GM19438 (cell line): Measurements from ENCODE around the gene METTL6.
A peak's percentile ranks its signal among the peaks of the same experiment; 100 is the strongest.
"Not testable (repeated sequence)": the region's sequence is repeated elsewhere in the genome, so short reads cannot be mapped to it uniquely, and the experiment has no call there.

Source experiments
- ATAC-seq: cut with Tn5 transposase; IDR thresholded peaks from one replicate; pipeline ENCODE4 v1.9.1; 2021; ENCODE audit warnings: low read depth; ENCODE audit not compliant: unreplicated experiment

The METTL6 gene

GRCh38 chr3:15427182-15427880 lies at the start of gene METTL6, which contains the start of gene EAF1:
TSS of gene METTL6 (minus strand) at chr3:15427544. CDS start at chr3:15426511, 1,033 bp downstream.
TSS of gene EAF1 (plus strand) at chr3:15427598. CDS start at chr3:15427780, 182 bp downstream.
- peak; percentile 95 for ATAC-seq

GRCh38 chr3:15476378-15476777 lies 49.0 kb upstream of the METTL6 start:
- ATAC-seq: no peak

GRCh38 chr3:15475161-15475560 lies 47.8 kb upstream of the METTL6 start:
- ATAC-seq: no peak

GRCh38 chr3:15471861-15472260 lies 44.5 kb upstream of the METTL6 start:
- ATAC-seq: no peak

GRCh38 chr3:15470849-15471248 lies 43.5 kb upstream of the METTL6 start:
- no peak for ATAC-seq

- ATAC-seq: no peak
Measured at GRCh38 chr3:15470261-15470660, 42.9 kb upstream of the METTL6 start.

- ATAC-seq: no peak
Measured at GRCh38 chr3:15467227-15468181, 40.2 kb upstream of the METTL6 start.

- ATAC-seq: no peak
Measured at GRCh38 chr3:15465876-15466585, 38.7 kb upstream of the METTL6 start.

- ATAC-seq: no peak
Measured at GRCh38 chr3:15462451-15462850, 35.1 kb upstream of the METTL6 start.

GRCh38 chr3:15460891-15461531 lies 33.7 kb upstream of the METTL6 start:
- no peak for ATAC-seq

GRCh38 chr3:15458212-15458780 lies 31.0 kb upstream of the METTL6 start:
- no peak for ATAC-seq

GRCh38 chr3:15456915-15457314 lies 29.6 kb upstream of the METTL6 start:
- not testable (repeated sequence) for ATAC-seq

GRCh38 chr3:15456321-15456720 lies 29.0 kb upstream of the METTL6 start:
- no peak for ATAC-seq

- no peak for ATAC-seq
Measured at GRCh38 chr3:15455756-15456155, 28.4 kb upstream of the METTL6 start.

GRCh38 chr3:15454965-15455364 lies 27.6 kb upstream of the METTL6 start:
- no peak for ATAC-seq

GRCh38 chr3:15453991-15454625 lies 26.8 kb upstream of the METTL6 start:
- no peak for ATAC-seq

- no peak for ATAC-seq
Measured at GRCh38 chr3:15453501-15453900, 26.2 kb upstream of the METTL6 start.

GRCh38 chr3:15452961-15453360 lies 25.6 kb upstream of the METTL6 start:
- ATAC-seq: no peak

- no peak for ATAC-seq
Measured at GRCh38 chr3:15452156-15452555, 24.8 kb upstream of the METTL6 start.
